Left renal cortex interstitium (tissue), 4 donors: Measurements from ENCODE around the gene CD151. TPM values are rescaled to one million over a fixed set of nuclear protein-coding genes. Genes with fewer than 3 reads are reported as not detected.

Experiments used
- DNase-seq, 4 donors: peaks; one replicate each; pipeline ENCODE4 v3.0.0-alpha.2; 2013; ENCODE audit warnings: low read depth in 4 of 4, low spot score in 2 of 4, missing footprints in 1 of 4
- polyA plus RNA-seq, 4 donors: library from polyadenylated mRNA; unstranded; fragments of 120-200 nt; gene quantifications; one replicate each; pipeline ENCODE4 v1.2.1, GENCODE V29; 2013; ENCODE audit not compliant: insufficient read length in 4 of 4

CD151 gene
- polyA plus RNA-seq, 4 donors, result 192 to 238 (median 217) TPM

DNA sequence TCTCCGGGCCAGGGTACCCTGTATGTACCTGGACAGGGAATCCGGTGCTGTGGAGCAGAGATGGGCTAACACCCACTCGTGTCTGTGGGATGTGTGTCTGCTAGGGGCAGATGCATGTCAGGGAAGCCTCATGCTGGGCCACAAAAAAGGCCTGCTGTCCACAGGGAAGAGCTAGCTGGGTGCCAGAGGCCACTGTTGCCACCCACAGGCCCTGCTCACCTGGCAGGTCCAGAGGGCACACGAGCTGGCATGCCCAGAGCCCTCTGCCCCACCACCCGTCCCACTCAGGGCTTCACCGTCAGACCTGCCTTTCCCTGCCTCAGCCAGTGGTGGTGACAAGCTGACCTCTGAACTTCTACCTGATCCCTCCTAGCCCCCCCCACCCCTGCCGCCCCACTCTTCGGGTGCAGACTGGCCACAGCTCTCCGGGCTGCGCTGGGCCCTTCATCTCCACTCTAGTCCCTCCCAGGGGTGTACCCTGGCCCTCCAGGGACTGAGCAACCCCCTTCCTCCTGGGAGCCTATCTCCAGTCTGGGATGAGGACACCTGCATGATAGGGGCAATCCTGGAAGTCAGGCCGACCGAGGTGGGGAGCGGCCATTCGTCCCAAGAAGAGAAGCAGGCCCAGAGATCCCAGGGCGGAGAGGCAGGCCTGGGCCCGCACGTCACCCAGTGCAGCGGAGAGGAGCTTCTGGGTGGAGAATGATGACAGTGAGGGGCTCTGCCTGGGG lies 36.0 kb upstream of the CD151 start:
- DNase-seq, result no peak

DNA sequence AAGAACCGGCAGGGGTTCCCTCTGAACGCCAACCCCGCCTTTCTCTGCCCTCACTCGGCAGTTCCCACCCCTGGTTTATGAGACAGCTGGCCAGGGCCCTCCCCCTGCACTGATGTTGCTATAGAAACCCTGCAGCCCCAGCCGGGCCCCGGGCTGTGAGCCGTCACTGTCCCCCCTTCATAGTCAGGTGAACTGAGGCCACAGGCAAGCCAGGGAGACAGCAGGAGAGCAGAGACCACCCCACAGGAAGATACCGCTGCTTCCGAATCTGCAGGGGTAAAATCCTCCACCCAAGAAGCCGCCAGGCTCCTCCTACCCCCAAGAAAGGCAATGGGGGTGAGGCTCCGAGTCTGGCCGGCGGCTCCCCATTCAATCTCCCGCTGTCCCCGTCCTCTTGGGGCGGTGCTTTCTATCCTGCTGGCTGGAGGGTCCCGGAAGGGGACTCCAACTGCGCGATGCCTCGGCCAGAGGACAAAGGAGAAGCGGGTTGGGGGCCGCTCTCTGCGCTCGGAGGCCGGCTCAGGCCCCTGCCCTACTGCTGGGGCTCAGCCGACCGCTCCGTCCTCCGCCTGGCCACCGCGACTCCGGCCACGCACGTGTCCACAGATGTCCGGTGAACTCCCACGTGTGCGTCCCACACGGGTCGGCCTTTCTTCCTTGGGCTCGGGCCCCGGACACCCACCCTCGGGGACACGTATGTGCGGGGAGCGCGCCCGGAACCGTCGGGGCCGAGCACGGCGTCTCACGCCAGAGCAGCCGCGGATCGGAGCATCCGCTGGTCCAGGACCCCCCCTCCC lies 35.3 kb upstream of the CD151 start:
- no peak for DNase-seq

DNA sequence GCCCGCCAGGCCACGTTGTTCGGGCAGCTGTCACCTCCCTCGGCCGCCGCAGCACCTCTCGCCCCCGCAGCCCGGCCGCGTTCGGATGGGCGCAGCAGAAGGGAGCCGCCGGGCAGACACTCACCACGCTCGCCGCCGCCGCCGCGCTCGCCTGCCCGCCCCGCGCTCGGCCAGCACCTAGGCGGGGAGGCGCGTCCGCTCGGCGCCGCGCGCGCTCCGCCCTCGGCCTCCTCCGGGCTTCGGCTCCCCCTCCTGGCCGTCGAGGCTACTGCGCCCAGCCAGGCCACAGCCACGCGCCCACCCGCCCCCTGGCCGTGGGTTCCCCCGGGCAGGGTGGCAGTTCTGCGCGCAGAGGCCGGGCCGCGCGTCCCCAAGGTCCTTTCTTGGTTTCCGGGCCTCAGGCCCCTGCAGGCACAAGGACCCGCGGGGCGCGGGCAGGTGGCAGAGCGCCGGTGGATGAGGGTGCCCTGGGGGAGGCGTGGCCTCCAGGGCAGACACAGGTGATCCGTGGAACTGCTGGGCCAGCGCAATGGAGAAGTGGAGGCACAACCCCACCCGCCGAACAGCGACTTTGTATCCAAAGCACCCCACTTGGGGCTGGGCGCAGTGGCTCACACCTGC lies 34.5 kb upstream of the CD151 start, which contains the start of gene SLC25A22:
Gene SLC25A22, minus strand, starts transcription at position 189 of the 621 bp plus-strand sequence. CDS start 3,275 bp downstream, outside the sequence.
- DNase-seq, result no peak

DNA sequence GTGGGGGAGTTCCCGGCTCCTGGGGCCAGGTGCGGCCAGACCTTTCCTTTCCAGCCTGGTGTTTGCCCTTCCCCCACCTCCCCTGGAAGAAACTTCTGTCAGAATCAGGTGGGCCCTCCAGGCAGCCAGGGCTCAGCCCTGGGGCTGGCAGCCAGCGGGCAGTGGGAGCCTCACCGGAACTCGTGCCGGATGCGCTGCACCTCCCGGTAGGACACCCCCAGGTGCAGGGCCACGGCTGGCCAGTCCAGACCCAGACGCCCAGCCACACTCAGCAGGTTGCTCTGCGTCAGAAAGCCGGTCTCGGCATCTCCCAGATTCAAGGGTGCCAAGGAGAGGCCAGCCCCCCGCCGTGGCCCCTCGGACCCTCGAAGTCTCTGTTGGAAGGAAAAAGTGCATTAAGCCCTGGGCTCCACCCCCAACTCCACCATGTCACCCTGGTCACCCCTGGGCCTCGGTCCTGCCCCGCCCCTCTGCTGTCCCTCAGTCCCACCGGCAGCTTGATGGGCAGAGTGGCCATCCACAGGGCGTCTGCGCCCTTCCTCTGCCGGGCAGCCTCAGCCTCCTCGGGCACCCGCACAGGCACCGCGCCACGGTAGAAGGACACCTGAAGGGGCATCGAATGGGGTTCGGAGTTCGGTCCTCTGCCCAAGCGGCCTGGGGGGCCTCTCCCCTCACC lies 33.0 kb upstream of the CD151 start:
- DNase-seq, result no peak

DNA sequence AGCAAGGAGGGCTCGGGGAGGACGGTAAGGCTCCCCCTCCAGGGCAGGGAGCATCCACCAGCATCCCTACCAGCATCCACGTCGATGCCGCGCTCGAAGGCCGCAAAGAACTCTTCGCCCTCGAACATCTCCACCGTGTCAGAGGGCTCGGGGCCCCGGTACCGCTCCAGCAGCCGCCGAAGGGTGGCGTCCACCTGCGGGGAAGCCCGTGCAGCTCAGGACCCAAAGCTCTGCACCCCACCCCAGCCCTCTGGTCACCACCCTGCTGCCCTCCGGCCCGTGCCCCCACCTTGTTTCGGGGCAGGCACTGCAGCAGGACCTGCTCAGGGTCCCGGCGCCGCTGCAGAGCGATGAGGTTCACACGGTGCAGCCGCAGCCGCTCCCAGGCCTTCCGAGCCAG lies 32.3 kb upstream of the CD151 start:
- no peak for DNase-seq

DNA sequence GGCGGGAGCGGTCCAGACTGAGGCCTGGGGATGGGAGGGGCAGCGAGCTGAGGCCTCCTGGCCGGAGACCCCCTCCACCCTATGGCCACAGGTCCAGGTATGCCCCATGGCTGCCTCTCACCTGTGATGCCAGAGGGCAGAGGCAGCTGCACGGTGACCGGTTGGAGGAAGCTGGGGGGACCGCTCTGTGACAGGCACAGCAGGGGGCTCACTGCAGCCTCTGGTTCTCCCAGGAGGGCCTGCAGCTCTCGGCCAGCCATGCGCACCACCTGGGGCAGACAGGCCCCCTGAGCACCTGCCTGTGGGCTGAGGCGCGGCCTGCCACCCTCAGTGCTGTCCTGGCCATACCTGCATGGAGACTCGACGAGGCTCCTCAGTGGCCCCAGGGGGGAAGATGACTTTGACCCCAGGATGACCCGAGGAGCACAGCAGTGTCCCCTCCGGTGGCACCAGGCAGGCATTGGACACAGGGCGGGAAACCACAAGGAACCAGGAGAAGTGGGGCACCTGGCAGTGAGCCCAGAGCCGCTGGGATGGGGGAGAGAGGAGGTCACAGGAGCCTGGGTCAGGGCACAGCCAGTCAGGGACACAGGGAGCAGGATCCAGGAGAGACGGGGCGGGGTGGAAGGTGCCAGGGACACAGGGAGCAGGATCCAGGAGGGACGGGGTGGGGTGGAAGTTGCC lies 31.5 kb upstream of the CD151 start:
- no peak for DNase-seq

DNA sequence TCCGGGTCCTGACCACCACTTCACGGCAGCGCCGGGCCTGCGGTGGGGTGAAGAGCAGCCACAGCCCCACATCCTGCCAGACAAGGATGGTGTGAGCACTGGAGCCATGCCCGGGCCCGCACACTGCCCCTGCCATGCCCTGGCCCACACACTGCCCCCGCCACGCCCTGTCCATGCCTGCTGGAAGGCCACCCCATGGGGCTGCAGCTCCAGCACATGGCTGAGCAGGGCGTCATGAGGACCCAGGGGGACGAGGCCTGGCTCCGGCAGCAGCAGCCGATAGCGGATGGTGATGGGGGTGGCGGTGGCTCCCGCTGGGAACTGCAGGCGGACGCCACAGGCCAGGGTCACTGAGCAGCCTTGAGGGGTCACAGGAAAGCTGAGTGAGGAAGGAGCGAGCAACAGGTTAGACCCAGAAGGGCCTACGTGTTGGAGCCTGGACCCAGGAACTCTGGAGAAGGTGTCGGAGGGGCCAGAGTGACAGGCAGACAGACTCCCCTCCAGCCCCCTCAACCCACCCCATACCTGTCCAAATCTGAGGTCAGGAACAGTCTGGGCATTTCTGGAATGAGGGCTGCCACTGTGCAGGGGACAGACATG lies 30.6 kb upstream of the CD151 start:
- no peak for DNase-seq

DNA sequence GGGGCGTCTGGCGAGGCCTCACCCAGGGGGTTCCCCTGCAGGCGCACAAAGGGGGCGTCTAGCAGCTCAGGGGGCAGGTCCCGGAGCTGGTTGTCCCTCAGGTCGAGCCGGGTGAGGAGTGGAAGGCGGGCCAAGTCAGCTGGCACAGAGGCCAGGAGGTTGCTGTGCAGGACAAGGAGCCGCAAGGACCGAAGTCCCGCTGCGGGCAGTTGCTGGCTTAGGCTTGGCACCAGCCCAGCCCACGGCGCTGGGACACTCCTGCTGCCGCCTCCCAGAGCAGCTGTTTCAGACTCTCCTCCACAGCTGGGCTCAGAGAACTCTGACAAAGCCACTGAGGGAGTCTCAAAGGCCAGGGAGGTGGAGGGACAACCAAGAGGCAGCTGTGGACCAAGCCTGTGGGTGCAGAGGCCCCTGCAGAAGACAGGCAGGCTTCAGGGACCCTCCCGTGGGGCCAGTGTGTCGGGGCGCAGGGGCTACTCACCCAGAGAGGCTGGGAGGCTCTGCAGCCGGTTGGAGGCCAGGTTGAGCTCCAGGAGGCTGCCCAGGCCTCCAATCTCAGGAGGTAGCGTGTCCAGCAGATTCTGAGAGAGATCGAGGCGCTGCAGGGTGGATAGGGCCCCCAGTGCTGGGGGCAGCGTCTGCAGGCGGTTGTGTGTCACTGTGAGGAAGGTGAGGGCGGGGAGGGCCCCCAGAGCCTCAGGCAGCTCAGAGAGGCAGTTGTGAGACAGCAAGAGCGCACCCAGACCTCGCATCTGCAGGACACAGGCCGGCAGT lies 29.9 kb upstream of the CD151 start:
- DNase-seq, result no peak

DNA sequence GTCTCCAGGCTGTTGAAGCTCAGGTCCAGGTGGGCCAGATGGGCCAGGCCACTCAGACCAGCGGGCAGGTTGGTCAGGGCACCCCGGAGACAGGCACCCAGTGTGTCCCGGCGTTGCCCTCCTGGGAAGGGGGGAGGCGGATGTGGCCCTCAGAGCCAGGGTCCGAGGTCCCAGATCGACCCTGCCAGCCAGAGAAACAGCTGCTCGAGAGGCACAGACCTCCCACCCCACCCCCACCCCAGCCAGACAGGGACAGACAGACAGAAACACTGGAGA lies 29.3 kb upstream of the CD151 start:
- no peak for DNase-seq

DNA sequence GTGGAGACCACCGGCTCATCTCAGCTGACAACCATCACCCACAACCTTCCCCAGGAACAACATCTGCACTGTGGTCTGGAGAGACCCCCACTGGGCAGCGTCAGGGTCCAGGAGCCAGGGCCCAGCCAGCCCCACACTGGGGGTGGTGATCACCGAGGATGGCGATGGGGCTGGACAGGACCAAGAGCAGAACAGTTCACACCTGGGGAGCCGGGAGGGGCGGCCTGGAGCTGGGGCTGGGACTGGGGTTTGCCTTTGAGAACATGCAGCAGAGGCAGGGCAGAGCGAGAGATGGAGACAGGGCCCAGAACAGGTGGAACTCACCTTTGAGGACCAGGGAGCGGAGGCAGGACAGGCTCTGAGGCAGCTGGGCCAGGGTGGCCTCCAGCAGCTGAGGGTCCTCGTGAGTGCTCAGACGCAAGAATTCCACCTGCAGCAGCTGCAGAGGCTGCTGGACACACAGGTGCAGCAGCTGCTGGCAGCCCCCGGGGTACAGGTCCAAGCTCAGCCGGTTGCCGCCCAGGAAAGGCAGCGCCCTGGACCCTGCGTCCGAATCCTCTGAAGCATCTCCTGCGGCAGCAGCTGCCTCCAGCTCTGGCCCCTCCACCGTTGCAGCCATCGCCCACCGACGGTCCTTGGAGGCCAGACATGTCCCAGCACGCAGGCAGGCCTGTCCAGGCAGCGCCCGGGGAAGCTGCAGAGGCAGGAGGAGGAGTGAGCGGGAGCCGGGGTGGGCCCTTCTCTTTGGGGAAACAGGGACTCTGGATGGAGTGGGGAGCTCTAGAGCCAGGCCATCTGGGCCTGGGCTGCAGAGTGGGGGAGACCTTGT lies 28.8 kb upstream of the CD151 start:
- no peak for DNase-seq

DNA sequence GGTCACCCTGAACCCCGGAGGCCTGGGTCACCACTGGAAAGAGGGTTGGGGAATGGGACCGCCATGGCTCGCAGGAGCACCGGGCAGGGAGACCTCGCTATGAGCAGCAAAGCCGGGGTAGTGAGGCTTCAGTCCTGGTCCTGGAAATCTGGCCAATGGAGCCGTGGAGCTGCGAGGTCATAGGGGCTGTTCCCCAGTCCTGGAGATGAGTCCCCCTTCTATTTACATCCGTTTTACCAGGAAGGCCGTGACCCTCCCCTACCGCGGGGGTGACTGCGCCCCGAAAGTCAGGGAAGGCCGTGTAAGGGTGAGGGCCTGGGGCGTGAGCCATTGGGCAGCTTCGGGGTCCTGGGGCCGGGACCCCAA lies 28.2 kb upstream of the CD151 start:
- no peak for DNase-seq

DNA sequence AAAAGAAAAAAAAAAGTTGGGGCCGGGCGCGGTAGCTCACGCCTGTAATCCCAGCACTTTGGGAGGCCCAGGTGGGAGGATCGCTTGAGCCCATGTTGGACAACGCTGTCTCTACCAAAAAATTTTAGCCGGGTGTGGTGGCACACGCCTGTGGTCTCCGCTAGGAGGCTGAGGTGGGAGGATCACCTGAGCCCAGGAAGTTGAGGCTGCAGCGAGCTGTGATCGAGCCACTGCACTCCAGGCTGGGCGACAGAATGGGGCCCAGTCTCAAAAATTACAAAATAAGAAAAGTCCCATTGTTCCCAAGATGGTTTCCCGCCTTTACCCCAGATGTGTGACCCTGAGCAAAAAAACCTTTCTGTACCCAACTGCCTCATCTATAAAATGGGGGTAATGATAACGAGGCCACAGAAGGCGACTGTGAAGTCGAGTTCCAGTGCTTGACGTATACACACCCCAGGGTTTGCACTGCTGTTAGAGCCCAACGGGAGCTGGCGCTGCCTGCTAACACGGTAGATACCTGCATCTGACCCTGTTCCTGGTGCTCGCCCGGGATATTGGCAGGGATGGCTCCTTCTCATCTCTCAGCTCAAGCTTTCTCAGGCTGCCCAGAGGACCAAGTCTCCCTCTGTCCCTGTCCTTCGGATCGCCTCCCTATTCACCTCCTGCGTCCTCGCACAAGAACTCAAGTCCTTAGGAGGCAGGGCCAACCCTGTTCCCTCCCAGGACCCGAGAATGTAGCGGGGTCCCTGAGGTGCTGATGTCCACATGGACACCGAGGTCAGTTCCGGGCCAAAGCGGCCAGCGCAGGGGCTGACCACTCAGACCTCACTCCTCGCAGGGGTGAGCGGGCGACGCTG lies 24.1 kb upstream of the CD151 start:
- DNase-seq, result no peak

DNA sequence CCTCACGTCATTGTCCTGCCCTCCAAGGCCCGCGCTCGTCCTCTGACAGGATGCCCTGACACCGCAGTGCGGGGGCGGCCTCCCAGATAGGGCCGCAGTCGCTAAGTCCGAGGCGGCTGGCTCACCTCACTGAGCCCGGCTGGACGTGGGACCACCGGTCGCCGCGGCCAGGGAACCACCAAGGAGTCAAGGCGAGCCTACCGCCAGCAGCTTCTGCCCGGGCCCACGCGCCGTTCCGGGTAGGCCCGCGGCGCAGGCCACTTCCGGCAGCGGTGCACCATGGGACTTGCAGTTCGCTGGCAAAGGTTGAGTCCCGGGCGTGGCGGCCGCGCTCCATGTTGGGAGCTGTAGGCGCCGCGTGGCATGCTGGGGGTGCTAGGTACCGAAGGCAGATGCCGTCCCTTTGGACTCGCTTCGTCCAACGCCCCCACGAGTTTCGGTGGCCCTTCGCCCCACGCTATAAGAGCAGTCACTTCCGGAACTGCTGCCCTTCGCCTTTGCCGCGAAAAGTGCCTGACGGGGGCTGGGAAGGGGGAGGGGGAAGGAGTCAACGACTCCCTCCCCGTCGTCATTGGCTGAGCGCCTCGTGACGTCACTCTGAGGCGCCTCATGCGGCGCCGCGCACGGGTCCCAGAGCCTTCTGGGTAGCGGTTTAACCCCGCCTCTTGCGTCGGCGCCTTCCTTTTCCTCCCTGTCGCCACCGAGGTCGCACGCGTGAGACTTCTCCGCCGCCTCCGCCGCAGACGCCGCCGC lies 23.3 kb upstream of the CD151 start, which contains the start of gene RPLP2:
Gene RPLP2, plus strand, starts transcription at position 681 of the 753 bp plus-strand sequence. CDS start 268 bp downstream, outside the sequence.
- DNase-seq, result peak; percentile 97 to 99 (median 98)

DNA sequence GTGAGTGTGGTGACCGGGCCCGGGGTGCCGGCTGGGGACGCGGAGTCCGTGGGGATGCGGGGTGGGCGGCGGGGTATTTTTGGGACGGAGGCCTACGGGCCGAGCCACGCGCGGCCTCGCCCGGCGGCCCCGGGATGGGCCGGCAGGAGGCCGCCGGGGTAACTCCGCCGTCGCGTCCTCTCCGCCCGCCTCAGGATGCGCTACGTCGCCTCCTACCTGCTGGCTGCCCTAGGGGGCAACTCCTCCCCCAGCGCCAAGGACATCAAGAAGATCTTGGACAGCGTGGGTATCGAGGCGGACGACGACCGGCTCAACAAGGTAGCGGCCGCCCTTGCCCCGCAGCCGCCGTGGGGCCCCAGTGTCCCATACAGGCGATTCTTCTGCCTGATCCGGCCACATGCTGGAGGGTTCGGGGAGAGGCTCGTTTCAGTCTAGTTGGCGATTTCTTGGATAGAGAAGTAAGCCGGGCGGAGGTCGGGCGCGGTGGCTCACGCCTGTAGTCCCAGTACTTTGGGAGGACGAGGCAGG lies 22.6 kb upstream of the CD151 start:
- no peak for DNase-seq

DNA sequence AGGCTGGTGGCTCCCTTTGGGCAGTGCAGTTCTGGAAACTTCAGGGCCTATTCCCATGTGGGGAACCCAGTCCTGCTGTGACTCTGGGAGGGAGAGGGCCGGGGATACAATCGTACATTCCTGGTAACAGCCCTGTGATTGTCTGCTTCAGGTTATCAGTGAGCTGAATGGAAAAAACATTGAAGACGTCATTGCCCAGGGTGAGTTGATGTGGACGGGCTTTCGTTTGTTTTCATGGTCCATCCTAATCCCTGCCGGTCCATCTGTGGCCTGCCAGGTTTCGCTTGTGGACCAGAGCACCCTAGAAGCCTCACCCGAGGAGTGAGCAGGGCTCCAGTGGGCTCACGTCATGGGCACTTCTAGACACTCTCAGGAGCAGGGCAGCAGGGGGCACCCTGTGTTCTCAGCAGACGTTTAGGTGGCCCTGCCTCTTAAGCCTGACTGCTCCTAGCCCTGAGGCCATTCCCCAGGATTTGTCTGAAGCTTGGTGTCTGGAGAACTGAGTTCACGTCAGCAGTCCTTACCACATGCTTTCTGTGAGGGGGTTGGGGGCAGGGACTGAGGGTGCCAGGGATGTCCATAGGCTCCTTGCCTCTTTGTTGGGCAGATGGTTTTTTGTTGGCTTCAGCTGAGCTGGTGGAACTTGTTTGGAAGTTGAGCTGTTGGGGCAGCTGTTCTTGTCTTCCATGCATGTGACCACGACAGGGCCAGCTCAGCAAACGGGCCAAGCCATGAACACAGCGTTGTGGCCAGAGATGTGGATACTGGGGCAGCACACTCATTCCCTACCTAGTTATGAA lies 21.1 kb upstream of the CD151 start:
- DNase-seq, result no peak

DNA sequence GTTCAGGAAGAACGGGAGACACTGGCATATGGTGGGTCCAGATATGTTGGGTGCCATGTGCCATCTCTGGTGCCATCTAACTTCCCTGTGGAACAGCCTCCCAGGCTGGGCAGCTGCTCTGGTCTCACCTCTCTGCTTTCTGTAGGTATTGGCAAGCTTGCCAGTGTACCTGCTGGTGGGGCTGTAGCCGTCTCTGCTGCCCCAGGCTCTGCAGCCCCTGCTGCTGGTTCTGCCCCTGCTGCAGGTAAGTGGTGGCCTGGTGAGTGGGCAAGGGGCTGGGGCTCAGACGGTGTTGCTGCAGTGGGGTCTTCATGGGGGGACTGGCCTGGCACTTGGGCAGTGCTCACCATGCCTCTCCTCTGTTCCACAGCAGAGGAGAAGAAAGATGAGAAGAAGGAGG lies 20.4 kb upstream of the CD151 start:
- DNase-seq, result no peak
